Measurements from ENCODE around the gene TMEM235. TPM values are rescaled to one million over a fixed set of nuclear protein-coding genes. Genes with fewer than 3 reads are reported as not detected.

TMEM235 gene
- total RNA-seq, 1 donor from 2014 or later: not detected

- H3K9me3 ChIP-seq (ENCODE audit: low read depth): no peaks in the 10 kb centered on the region
- peak within 1 kb of the TSS; percentile 97 for H3K4me2 ChIP-seq
- H3K27ac Mint-ChIP-seq: peak within 1 kb of the TSS; percentile 60
- peaks cover 40% of the 10 kb centered on the region for H4K20me1 ChIP-seq (ENCODE audit: low read depth)
- H3K9ac ChIP-seq: peak within 1 kb of the TSS; percentile 61
- peaks cover 27% of the 10 kb centered on the region for H3K4me1 ChIP-seq
- peak within 1 kb of the TSS; percentile 70 for H3K4me3 ChIP-seq
- no peaks in the 10 kb centered on the region for H3F3A ChIP-seq (ENCODE audit: low read depth)
- no peaks in the 10 kb centered on the region for H3K27me3 ChIP-seq
- H3K4me3 Mint-ChIP-seq: peak within 1 kb of the TSS; percentile 88
- H3K36me3 Mint-ChIP-seq: peaks cover 23% of the 10 kb centered on the region
- no peaks in the 10 kb centered on the region for H3K36me3 ChIP-seq
- TF ChIP-seq EZH2 (IDR thresholded peaks at IDR 0.05) (no peak), CTCF (IDR thresholded peaks at IDR 0.05) (peak; percentile 95), EZH2phosphoT487 (IDR thresholded peaks at IDR 0.05) (no peak)
- H3K27ac ChIP-seq: no peak within 1 kb of the TSS
- peaks cover 34% of the 10 kb centered on the region for H3K4me1 Mint-ChIP-seq
- H3K9me3 Mint-ChIP-seq: no peaks in the 10 kb centered on the region
- peaks cover 79% of the 10 kb centered on the region for H3K79me2 ChIP-seq (ENCODE audit: low read depth)
- peaks cover 10% of the 10 kb centered on the region for H3K27me3 Mint-ChIP-seq (ENCODE audit: insufficient read depth, low read depth)
- peak; percentile 99 for DNase-seq (ENCODE audit: low spot score)
- H2AFZ ChIP-seq (replicated peaks): peak within 1 kb of the TSS; percentile 54
Observed at GRCh38 chr17:78186692-78187595, 44.5 kb upstream of the TMEM235 start, which contains the start of the genes AFMID and TK1. Gene AFMID, plus strand, starts transcription at chr17:78187362. Its CDS starts 9 bp downstream, at chr17:78187371. Gene TK1, minus strand, starts transcription at chr17:78187052. Its CDS starts 58 bp downstream, at chr17:78186994.

GRCh38 chr17:78196716-78197115, 34.7 kb upstream of the TMEM235 start:
- Histone ChIP-seq H4K20me1 (ENCODE audit: low read depth) (peaks cover 9% of the 10 kb centered on the region), H3K4me2 (no peak overlapping the region), H3F3A (ENCODE audit: low read depth) (no peaks in the 10 kb centered on the region), H3K9ac (no peak overlapping the region), H3K36me3 (no peaks in the 10 kb centered on the region), H3K9me3 (ENCODE audit: low read depth) (no peaks in the 10 kb centered on the region), H3K27me3 (no peaks in the 10 kb centered on the region), H3K27ac (no peak overlapping the region), H3K4me1 (no peaks in the 10 kb centered on the region), H3K4me3 (no peak overlapping the region), H3K79me2 (ENCODE audit: low read depth) (no peaks in the 10 kb centered on the region), H2AFZ (replicated peaks) (no peak overlapping the region)
- peak overlapping the region; percentile 82 for H3K27ac Mint-ChIP-seq
- peaks cover 14% of the 10 kb centered on the region for H3K4me1 Mint-ChIP-seq
- H3K4me3 Mint-ChIP-seq: no peak overlapping the region
- peaks cover 25% of the 10 kb centered on the region for H3K36me3 Mint-ChIP-seq
- TF ChIP-seq CTCF (IDR thresholded peaks at IDR 0.05) (no peak), EZH2phosphoT487 (IDR thresholded peaks at IDR 0.05) (no peak), EZH2 (IDR thresholded peaks at IDR 0.05) (no peak)
- no peaks in the 10 kb centered on the region for H3K9me3 Mint-ChIP-seq
- H3K27me3 Mint-ChIP-seq (ENCODE audit: insufficient read depth, low read depth): peaks cover 3% of the 10 kb centered on the region
- DNase-seq (ENCODE audit: low spot score): no peak

- H3K27me3 ChIP-seq: no peaks in the 10 kb centered on the region
- TF ChIP-seq CTCF (IDR thresholded peaks at IDR 0.05): no peak
- TF ChIP-seq EZH2 (IDR thresholded peaks at IDR 0.05): no peak
- TF ChIP-seq EZH2phosphoT487 (IDR thresholded peaks at IDR 0.05): no peak
- no peaks in the 10 kb centered on the region for H3K9me3 ChIP-seq (ENCODE audit: low read depth)
- H3F3A ChIP-seq (ENCODE audit: low read depth): no peaks in the 10 kb centered on the region
- H3K4me1 Mint-ChIP-seq: peaks cover 14% of the 10 kb centered on the region
- H3K27ac Mint-ChIP-seq: peak overlapping the region; percentile 82
- no peaks in the 10 kb centered on the region for H3K4me1 ChIP-seq
- no peaks in the 10 kb centered on the region for H3K79me2 ChIP-seq (ENCODE audit: low read depth)
- H3K36me3 Mint-ChIP-seq: peaks cover 23% of the 10 kb centered on the region
- no peak for DNase-seq (ENCODE audit: low spot score)
- H3K4me2 ChIP-seq: no peak overlapping the region
- no peak overlapping the region for H2AFZ ChIP-seq (replicated peaks)
- no peaks in the 10 kb centered on the region for H3K36me3 ChIP-seq
- no peak overlapping the region for H3K4me3 Mint-ChIP-seq
- no peaks in the 10 kb centered on the region for H3K9me3 Mint-ChIP-seq
- H3K27me3 Mint-ChIP-seq (ENCODE audit: insufficient read depth, low read depth): peaks cover 3% of the 10 kb centered on the region
- no peak overlapping the region for H3K9ac ChIP-seq
- H4K20me1 ChIP-seq (ENCODE audit: low read depth): peaks cover 9% of the 10 kb centered on the region
- H3K27ac ChIP-seq: no peak overlapping the region
- H3K4me3 ChIP-seq: no peak overlapping the region
Observed at GRCh38 chr17:78197147-78197832, 34.1 kb upstream of the TMEM235 start.

Data from neural progenitor cell (in vitro differentiated cells).